H1 (cell line): Measurements from ENCODE around the gene FAM193A. TPM values are rescaled to one million over a fixed set of nuclear protein-coding genes. Genes with fewer than 3 reads are reported as not detected.

Source experiments
- CTCF ChIA-PET: fragments of 300-600 bp; sonication (Branson Sonifier 250); formaldehyde crosslinking; loops from one replicate; lab custom pipeline; 2021; ENCODE audit not compliant: partially characterized antibody; lab: Charles Lee
- POLR2A ChIA-PET: fragments of 300-600 bp; sonication (Branson Sonifier 250); formaldehyde crosslinking; loops from one replicate; lab custom pipeline; 2021; ENCODE audit warnings: inconsistent platforms; ENCODE audit not compliant: partially characterized antibody; lab: Charles Lee
- DNase-seq, 2 experiments: peaks; one replicate each; pipeline versions ENCODE4 v3.0.0 to v3.0.0-alpha.2; 2010 to 2022; ENCODE audit warnings: low spot score in 2 of 2, low read depth in 1 of 2, mixed read lengths in 1 of 2
- FAIRE-seq: peaks from 2 replicates; lab custom pipeline; 2011; peaks lifted over from hg19 to GRCh38; lab: Jason Lieb, UNC
- H2AFZ ChIP-seq: 2 replicates; pipeline ENCODE4 v1.8.1; 2012; ENCODE audit warnings: low read length, inconsistent platforms
- H2AK5ac ChIP-seq: 2 replicates; pipeline ENCODE4 v1.6.1; 2013; ENCODE audit warnings: low read depth, low read length
- H2BK120ac ChIP-seq: replicated peaks from 2 replicates; pipeline ENCODE3; 2013; ENCODE audit warnings: low read depth, low read length, inconsistent platforms
- H2BK12ac ChIP-seq: 2 replicates; pipeline ENCODE4 v1.6.1; 2013; ENCODE audit warnings: low read depth, low read length
- H2BK15ac ChIP-seq: 2 replicates; pipeline ENCODE4 v1.6.1; 2013; ENCODE audit warnings: low read length
- H2BK20ac ChIP-seq: 2 replicates; pipeline ENCODE4 v1.6.1; 2013; ENCODE audit warnings: low read length
- H2BK5ac ChIP-seq: 2 replicates; pipeline ENCODE4 v1.6.1; 2013; ENCODE audit warnings: low read depth, low read length
- H3K14ac ChIP-seq: 2 replicates; pipeline ENCODE4 v1.6.1; 2013; ENCODE audit warnings: inconsistent platforms; ENCODE audit not compliant: insufficient read length
- H3K18ac ChIP-seq: 2 replicates; pipeline ENCODE4 v1.6.1; 2013; ENCODE audit warnings: low read length; ENCODE audit errors: extremely low read depth
- H3K23ac ChIP-seq: 2 replicates; pipeline ENCODE4 v1.6.1; 2013; ENCODE audit warnings: inconsistent platforms; ENCODE audit not compliant: insufficient read length
- H3K23me2 ChIP-seq: 2 replicates; pipeline ENCODE4 v1.6.1; 2013; ENCODE audit warnings: low read depth, low read length
- H3K27ac ChIP-seq: 2 replicates; pipeline ENCODE4 v1.6.1; 2011; ENCODE audit warnings: low read depth, low read length, inconsistent platforms
- H3K27me3 ChIP-seq, 4 experiments: replicated peaks in 1 of 4; 1 replicate in 1 of 4; 2 replicates in 3 of 4; pipeline versions ENCODE4 v1.6.1 to v1.8.1; 2011 to 2013; ENCODE audit warnings: low read length in 3 of 4, mild to moderate bottlenecking in 3 of 4, inconsistent platforms in 2 of 4, mixed read lengths in 2 of 4, moderate library complexity in 1 of 4; ENCODE audit not compliant: control insufficient read depth in 3 of 4, insufficient read depth in 3 of 4; ENCODE audit errors: extremely low read depth in 1 of 4
- H3K36me3 ChIP-seq, 4 experiments: 2 replicates each; pipeline versions ENCODE4 v1.6.1 to v1.8.1; 2011 to 2013; ENCODE audit warnings: mild to moderate bottlenecking in 4 of 4, low read length in 3 of 4, moderate library complexity in 2 of 4, control low read depth in 1 of 4, inconsistent platforms in 1 of 4; ENCODE audit not compliant: insufficient read depth in 4 of 4, control insufficient read depth in 2 of 4
- H3K4ac ChIP-seq: replicated peaks from 2 replicates; pipeline ENCODE3; 2013; ENCODE audit warnings: low read length, low read depth, mixed read lengths, inconsistent platforms; ENCODE audit not compliant: insufficient read length
- H3K4me1 ChIP-seq, 4 experiments: replicated peaks in 1 of 4; 1 replicate in 1 of 4; 2 replicates in 3 of 4; pipeline versions ENCODE4 v1.6.1 to v1.8.1; 2011 to 2013; ENCODE audit warnings: low read length in 3 of 4, inconsistent platforms in 2 of 4, mixed read lengths in 1 of 4; ENCODE audit not compliant: insufficient read depth in 4 of 4, control insufficient read depth in 3 of 4
- H3K4me2 ChIP-seq, 2 experiments: 2 replicates each; pipeline versions ENCODE4 v1.6.1 to v1.8.1; 2011 to 2013; ENCODE audit warnings: low read depth in 2 of 2, low read length in 2 of 2, control low read depth in 1 of 2, inconsistent platforms in 1 of 2, mild to moderate bottlenecking in 1 of 2; ENCODE audit not compliant: insufficient read depth in 1 of 2
- H3K4me3 ChIP-seq, 4 experiments: fragments of 200-600, 300-600 bp in 1 of 4; sonication (generic), shearing (Covaris generic), sonication (Bioruptor Twin) in 1 of 4; 2 replicates each; pipeline versions ENCODE4 v1.5.1 to v1.8.1; 2011 to 2016; ENCODE audit warnings: low read length in 4 of 4, low read depth in 3 of 4, control low read depth in 2 of 4, inconsistent platforms in 2 of 4, mild to moderate bottlenecking in 2 of 4, mixed read lengths in 1 of 4, moderate library complexity in 1 of 4; ENCODE audit not compliant: insufficient read depth in 2 of 4; ENCODE audit errors: extremely low read depth in 1 of 4
- H3K56ac ChIP-seq: replicated peaks from 2 replicates; pipeline ENCODE3; 2013; ENCODE audit warnings: low read depth, mild to moderate bottlenecking, mixed read lengths, low read length, inconsistent platforms; ENCODE audit not compliant: insufficient read length
- H3K79me1 ChIP-seq: 2 replicates; pipeline ENCODE4 v1.6.1; 2013; ENCODE audit warnings: low read depth, low read length, control low read depth
- H3K79me2 ChIP-seq, 2 experiments: 2 replicates each; pipeline versions ENCODE4 v1.6.1 to v1.8.1; 2012 to 2013; ENCODE audit warnings: low read length in 2 of 2, mild to moderate bottlenecking in 2 of 2, inconsistent platforms in 1 of 2; ENCODE audit not compliant: insufficient read depth in 2 of 2, control insufficient read depth in 1 of 2
- H3K9ac ChIP-seq, 4 experiments: replicated peaks in 1 of 4; 1 replicate in 1 of 4; 2 replicates in 3 of 4; pipeline versions ENCODE4 v1.6.1 to v1.8.1; 2011 to 2013; ENCODE audit warnings: low read depth in 3 of 4, low read length in 3 of 4, control low read depth in 2 of 4, mild to moderate bottlenecking in 2 of 4, moderate library complexity in 2 of 4, inconsistent platforms in 1 of 4; ENCODE audit errors: extremely low read depth in 1 of 4
- H3K9me3 ChIP-seq, 2 experiments: 2 replicates each; pipeline versions ENCODE4 v1.6.1 to v1.8.1; 2012 to 2013; ENCODE audit warnings: mild to moderate bottlenecking in 2 of 2, moderate library complexity in 2 of 2, control low read depth in 1 of 2, inconsistent platforms in 1 of 2, low read depth in 1 of 2, low read length in 1 of 2, mixed read lengths in 1 of 2; ENCODE audit not compliant: insufficient read depth in 2 of 2
- H4K20me1 ChIP-seq, 2 experiments: replicated peaks in 1 of 2; 2 replicates each; pipeline versions ENCODE3 to v1.8.1; 2011 to 2013; ENCODE audit warnings: inconsistent platforms in 2 of 2, low read length in 2 of 2, mild to moderate bottlenecking in 1 of 2; ENCODE audit not compliant: insufficient read depth in 2 of 2, control insufficient read depth in 1 of 2
- H4K5ac ChIP-seq: 2 replicates; pipeline ENCODE4 v1.6.1; 2013; ENCODE audit warnings: low read length, low read depth, mixed read lengths, inconsistent platforms; ENCODE audit not compliant: insufficient read length
- H4K8ac ChIP-seq: 2 replicates; pipeline ENCODE4 v1.8.0; 2013; ENCODE audit warnings: mild to moderate bottlenecking, moderate library complexity, low read length, inconsistent platforms; ENCODE audit not compliant: insufficient read depth; ENCODE audit errors: extremely low read depth
- H4K91ac ChIP-seq: replicated peaks from 2 replicates; pipeline ENCODE3; 2013; ENCODE audit warnings: low read length, mixed read lengths, inconsistent platforms; ENCODE audit not compliant: insufficient read length
- ATF2 ChIP-seq: IDR thresholded peaks from 2 replicates; pipeline ENCODE4 v1.6.1; 2012; ENCODE audit warnings: low read length, inconsistent platforms
- BRCA1 ChIP-seq: IDR thresholded peaks from 2 replicates; pipeline ENCODE4 v1.6.1; 2012; ENCODE audit warnings: low read depth, low read length, improper control_type of control experiment
- CREB1 ChIP-seq: IDR thresholded peaks from 2 replicates; pipeline ENCODE4 v1.6.1; 2012; ENCODE audit warnings: inconsistent platforms
- EP300 ChIP-seq, 2 experiments: IDR thresholded peaks; 1 replicate in 1 of 2; 2 replicates in 1 of 2; pipeline ENCODE4 v1.6.1; 2011 to 2012; ENCODE audit warnings: low read depth in 2 of 2, low read length in 2 of 2, mild to moderate bottlenecking in 2 of 2, borderline replicate concordance in 1 of 2, inconsistent platforms in 1 of 2, moderate library complexity in 1 of 2
- GABPA ChIP-seq: IDR thresholded peaks from 2 replicates; pipeline ENCODE4 v1.6.1; 2011; ENCODE audit warnings: mild to moderate bottlenecking, low read length, moderate library complexity, borderline replicate concordance; ENCODE audit not compliant: insufficient read depth
- POLR2A ChIP-seq, 2 experiments: IDR thresholded peaks; 1 replicate in 1 of 2; 2 replicates in 1 of 2; pipeline ENCODE4 v1.6.1; 2011; ENCODE audit warnings: low read depth in 2 of 2, low read length in 2 of 2, mild to moderate bottlenecking in 2 of 2; ENCODE audit errors: control extremely low read depth in 1 of 2
- POLR2AphosphoS5 ChIP-seq: IDR thresholded peaks from 2 replicates; pipeline ENCODE4 v1.6.1; 2011; ENCODE audit warnings: low read depth, low read length
- RFX5 ChIP-seq: IDR thresholded peaks from 2 replicates; pipeline ENCODE4 v1.6.1; 2011; ENCODE audit warnings: low read depth, low read length, improper control_type of control experiment, borderline replicate concordance
- SIRT6 ChIP-seq: IDR thresholded peaks from one replicate; pipeline ENCODE4 v1.7.1; 2012; ENCODE audit warnings: low read length, inconsistent platforms
- SP1 ChIP-seq: IDR thresholded peaks from 2 replicates; pipeline ENCODE4 v1.6.1; 2011; ENCODE audit warnings: low read depth, low read length
- SP2 ChIP-seq: IDR thresholded peaks from 2 replicates; pipeline ENCODE4 v1.6.1; 2012; ENCODE audit warnings: mild to moderate bottlenecking, low read length, inconsistent platforms
- SP4 ChIP-seq: IDR thresholded peaks from 2 replicates; pipeline ENCODE4 v1.6.1; 2012; ENCODE audit warnings: low read length, inconsistent platforms
- WGBS, 2 experiments: shearing (Covaris generic) in 1 of 2; methylation state at CpG; one replicate each; pipeline versions ENCODE4 v1.1.6 to v1.1.7; 2013 to 2015; ENCODE audit warnings: low lambda C conversion rate in 2 of 2, mixed read lengths in 2 of 2, inconsistent platforms in 1 of 2, low coverage in 1 of 2, missing lambda C conversion rate in 1 of 2; ENCODE audit not compliant: insufficient replicate concordance in 2 of 2, insufficient coverage in 1 of 2, insufficient read length in 1 of 2; ENCODE audit errors: extremely low coverage in 1 of 2, missing lambda C conversion rate in 1 of 2; 5-methylcytosine and 5-hydroxymethylcytosine counted together
- polyA plus RNA-seq, 7 experiments: library from polyadenylated mRNA; depleted of rRNA in 3 of 7; stranded (reverse) in 5 of 7; unstranded in 2 of 7; fragments of >200 nt in 5 of 7; fragments of 200-250 nt in 2 of 7; gene quantifications; 1 replicate in 5 of 7; 2 replicates in 1 of 7; 4 replicates in 1 of 7; pipeline versions ENCODE4 v1.2.1 to v1.2.3, GENCODE V29; 2011 to 2013; ENCODE audit warnings: missing spikeins in 2 of 7, mixed read lengths in 2 of 7
- total RNA-seq: library from RNA; stranded (reverse); fragmentation: NEBNext Ultra II Directional; extraction: Animal tissue kit (Norgen Biotek cat#: 25700); gene quantifications from 2 replicates; pipeline ENCODE4 v1.2.1, GENCODE V29; 2021
- TF ChIP-seq, protein P1 (sequence below): IDR thresholded peaks from 2 replicates; pipeline ENCODE4 v1.6.1; 2011; ENCODE audit warnings: low read length, improper control_type of control experiment

The FAM193A gene
- total and polyA plus RNA-seq, 2 of the 8 experiments (the other 6 are each of a cell fraction or from before 2014, with no cell fraction given): 8.7 to 26.2 TPM

DNA sequence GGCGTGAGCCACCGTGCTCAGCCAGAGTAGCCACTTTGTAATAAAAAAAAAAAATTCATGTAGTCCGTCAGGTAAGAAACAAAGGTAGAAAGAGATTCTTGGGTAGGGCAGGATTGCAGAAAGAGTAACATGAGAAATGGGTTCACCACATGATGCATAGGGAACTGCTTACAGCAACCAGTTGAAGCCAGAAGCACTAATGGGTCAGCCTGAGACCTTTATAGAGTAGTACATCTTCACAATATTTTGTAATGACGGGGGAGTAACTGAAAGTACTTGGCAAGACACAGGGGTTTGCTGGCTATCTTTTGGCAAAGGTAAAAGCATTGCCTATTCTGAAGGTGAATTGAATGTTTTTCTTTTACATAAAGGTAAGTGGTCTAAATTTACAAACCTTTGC lies 29.1 kb downstream of the FAM193A start:
- Histone ChIP-seq H4K20me1 (peaks cover 3 to 10% of the 10 kb centered on the region in 2 experiments), H3K9ac (no peak overlapping the region), H3K9me3 (no peaks in the 10 kb centered on the region), H3K79me2 (peaks cover 0 to 93% of the 10 kb centered on the region in 2 experiments; a peak in 2 of 4 replicates), H3K27ac (no peak overlapping the region), H2BK20ac (no peak overlapping the region), H3K4me3 (no peak overlapping the region), H2BK5ac (no peak overlapping the region), H3K4ac (no peak overlapping the region), H2BK15ac (no peak overlapping the region), H2BK120ac (no peak overlapping the region), H4K91ac (no peak overlapping the region), H3K27me3 (no peaks in the 10 kb centered on the region), H3K18ac (no peak overlapping the region), H2AK5ac (no peak overlapping the region), H4K8ac (no peak overlapping the region), H3K14ac (no peak overlapping the region), H3K23ac (no peak overlapping the region), H3K4me2 (no peak overlapping the region), H3K56ac (no peak overlapping the region), H3K23me2 (no peaks in the 10 kb centered on the region; the same call in 1 of the 2 replicates), H2BK12ac (no peak overlapping the region), H3K36me3 (no peaks in the 10 kb centered on the region), H3K79me1 (peaks cover 10% of the 10 kb centered on the region), H3K4me1 (peaks cover 0 to 6% (median under 1%) of the 10 kb centered on the region in 4 experiments; a peak in 3 of 7 replicates), H2AFZ (no peak overlapping the region), H4K5ac (no peak overlapping the region)
- 96% methylated on average over 4 of the region's 4 CpGs; no CpG with 5 or more reads in 1 of the 2 experiments for WGBS, 2 experiments
- FAIRE-seq (no peak), DNase-seq (no peak)
- POLR2A ChIA-PET: no interaction called here
- CTCF ChIA-PET: interaction anchor here (1.1 kb wide), 1 partner anchor 15 kb away, joined by 3 read pairs; no protein-coding TSS in a partner anchor
- TF ChIP-seq RFX5 (no peak), GABPA (no peak), POLR2A (IDR thresholded peaks at IDR 0.05; ENCODE audit: control extremely low read depth in 1 of 2, low read depth in 2 of 2, low read length in 2 of 2) (no peak), ATF2 (no peak), SP2 (no peak), SIRT6 (no peak), CREB1 (no peak), POLR2AphosphoS5 (no peak), BRCA1 (no peak), EP300 (IDR thresholded peaks at IDR 0.05; ENCODE audit: borderline replicate concordance in 1 of 2, low read depth in 2 of 2, low read length in 2 of 2) (no peak), SP4 (no peak), SP1 (no peak)
- TF ChIP-seq, protein P1, sequence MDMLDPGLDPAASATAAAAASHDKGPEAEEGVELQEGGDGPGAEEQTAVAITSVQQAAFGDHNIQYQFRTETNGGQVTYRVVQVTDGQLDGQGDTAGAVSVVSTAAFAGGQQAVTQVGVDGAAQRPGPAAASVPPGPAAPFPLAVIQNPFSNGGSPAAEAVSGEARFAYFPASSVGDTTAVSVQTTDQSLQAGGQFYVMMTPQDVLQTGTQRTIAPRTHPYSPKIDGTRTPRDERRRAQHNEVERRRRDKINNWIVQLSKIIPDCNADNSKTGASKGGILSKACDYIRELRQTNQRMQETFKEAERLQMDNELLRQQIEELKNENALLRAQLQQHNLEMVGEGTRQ: no peak
